T1000 (cell line): Measurements from ENCODE around the gene GAS7.

Experiments
- DNase-seq: peaks from one replicate; lab custom pipeline; 2025; ENCODE audit warnings: mixed read lengths; lab: John Stamatoyannopoulos, UW

Gene GAS7

GRCh38 chr17:9916108-9916507 lies 282.3 kb downstream of the GAS7 start:
- no peak for DNase-seq

- DNase-seq = no peak
Measured at GRCh38 chr17:9913476-9913875, 284.9 kb downstream of the GAS7 start.

- DNase-seq = no peak
Measured at GRCh38 chr17:9912121-9913099, 286.0 kb downstream of the GAS7 start.

GRCh38 chr17:9911089-9911488 lies 287.3 kb downstream of the GAS7 start:
- DNase-seq = no peak

GRCh38 chr17:9908649-9909042 lies 289.8 kb downstream of the GAS7 start:
- DNase-seq = no peak

GRCh38 chr17:9907883-9908648 lies 290.3 kb downstream of the GAS7 start:
- DNase-seq = peak; percentile 5

- DNase-seq = no peak
Measured at GRCh38 chr17:9907131-9907530, 291.3 kb downstream of the GAS7 start.

- no peak for DNase-seq
Measured at GRCh38 chr17:9906616-9907015, 291.8 kb downstream of the GAS7 start.

GRCh38 chr17:9905902-9906301 lies 292.5 kb downstream of the GAS7 start:
- DNase-seq = no peak

GRCh38 chr17:9905078-9905415 lies 293.4 kb downstream of the GAS7 start, which contains the start of gene RCVRN:
RCVRN (minus strand) TSS chr17:9905271; CDS start chr17:9905180, 91 bp downstream.
- no peak for DNase-seq

- DNase-seq = no peak
Measured at GRCh38 chr17:9904277-9905077, 293.9 kb downstream of the GAS7 start.

GRCh38 chr17:9902120-9902519 lies 296.3 kb downstream of the GAS7 start:
- DNase-seq = no peak

GRCh38 chr17:9900784-9901183 lies 297.6 kb downstream of the GAS7 start:
- DNase-seq = no peak

GRCh38 chr17:9900044-9900594 lies 298.3 kb downstream of the GAS7 start:
- no peak for DNase-seq

GRCh38 chr17:9899280-9900043 lies 298.9 kb downstream of the GAS7 start:
- DNase-seq = no peak

- no peak for DNase-seq
Measured at GRCh38 chr17:9898812-9899211, 299.6 kb downstream of the GAS7 start.

- DNase-seq = no peak
Measured at GRCh38 chr17:9897372-9897968, 300.9 kb downstream of the GAS7 start.

- DNase-seq = no peak
Measured at GRCh38 chr17:9895923-9896322, 302.5 kb downstream of the GAS7 start.

GRCh38 chr17:9894231-9894630 lies 304.2 kb downstream of the GAS7 start:
- no peak for DNase-seq

- DNase-seq = no peak
Measured at GRCh38 chr17:9893411-9894012, 304.9 kb downstream of the GAS7 start.
